HG02571 (cell line): ENCODE measurements around the gene ZNF3.

Source experiments
- ATAC-seq: cut with Tn5 transposase; IDR thresholded peaks from one replicate; pipeline ENCODE4 v1.9.1; 2021; ENCODE audit warnings: mild to moderate bottlenecking, moderate library complexity; ENCODE audit not compliant: unreplicated experiment

The ZNF3 gene

GRCh38 chr7:100088621-100089457 is 7.3 kb upstream of the ZNF3 start, which contains the start of gene COPS6:
Gene COPS6 (plus strand): TSS chr7:100088969. CDS start chr7:100088991, 22 bp downstream.
- no peak for ATAC-seq

- no peak for ATAC-seq
These were observed 6.6 kb upstream of the ZNF3 start for GRCh38 chr7:100088095-100088620.

GRCh38 chr7:100087055-100087750 is 5.7 kb upstream of the ZNF3 start:
- ATAC-seq: no peak

DNA sequence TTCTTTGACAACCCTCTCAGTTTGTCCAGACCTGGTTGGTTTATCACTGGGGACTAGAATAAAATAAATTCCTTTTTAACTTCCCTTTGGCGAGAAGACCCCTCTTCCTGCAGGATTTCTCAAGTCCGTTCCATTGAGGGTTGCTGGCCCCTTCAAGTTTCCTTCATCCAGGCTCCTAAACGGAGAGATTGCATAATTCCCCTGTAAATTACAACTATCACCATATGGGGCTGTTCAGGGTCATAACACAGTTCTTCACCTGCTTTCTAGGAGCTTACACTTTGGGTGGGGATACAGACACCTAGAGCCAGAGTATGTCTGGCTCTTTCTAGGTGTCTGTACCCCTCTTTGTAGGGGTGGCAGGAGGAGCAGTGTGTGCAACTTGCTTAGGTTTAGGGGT is 4.0 kb upstream of the ZNF3 start:
- no peak for ATAC-seq

- no peak for ATAC-seq
These were observed 1.5 kb upstream of the ZNF3 start for GRCh38 chr7:100082978-100083377.

- ATAC-seq: no peak
These were observed 502 bp downstream of the ZNF3 start for GRCh38 chr7:100080907-100081534.

DNA sequence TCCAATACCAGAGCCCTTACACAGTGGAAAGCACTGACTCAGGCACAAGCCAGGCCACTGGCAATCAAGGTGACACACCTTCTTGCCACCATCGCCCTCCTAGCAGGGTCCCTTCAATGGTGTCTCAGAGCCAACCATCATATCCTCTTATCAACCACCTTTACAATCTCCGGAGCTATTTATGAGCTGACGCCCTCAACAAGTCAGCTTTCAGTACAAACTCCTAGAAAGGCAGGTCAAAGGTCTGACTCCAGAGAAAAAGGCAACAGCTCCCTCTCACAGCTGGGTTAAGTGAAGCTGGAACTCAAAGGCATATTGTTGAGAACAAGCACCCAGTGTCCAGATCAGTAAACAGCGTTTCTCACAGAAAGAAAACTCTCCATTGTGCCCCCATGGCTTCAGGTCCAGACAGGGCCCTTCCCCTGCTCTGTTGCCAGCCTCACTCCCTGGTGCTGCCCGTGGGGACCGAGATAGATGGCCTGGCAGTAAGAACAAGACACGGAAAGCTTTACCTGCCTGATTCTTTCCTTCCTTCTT is 2.4 kb downstream of the ZNF3 start:
- ATAC-seq: no peak

- ATAC-seq: no peak
These were observed 4.3 kb downstream of the ZNF3 start for GRCh38 chr7:100077205-100077604.

- ATAC-seq: no peak
These were observed 6.1 kb downstream of the ZNF3 start for GRCh38 chr7:100075418-100075817.

GRCh38 chr7:100074841-100075240 is 6.7 kb downstream of the ZNF3 start:
- no peak for ATAC-seq

GRCh38 chr7:100072462-100072861 is 9.1 kb downstream of the ZNF3 start:
- ATAC-seq: no peak

DNA sequence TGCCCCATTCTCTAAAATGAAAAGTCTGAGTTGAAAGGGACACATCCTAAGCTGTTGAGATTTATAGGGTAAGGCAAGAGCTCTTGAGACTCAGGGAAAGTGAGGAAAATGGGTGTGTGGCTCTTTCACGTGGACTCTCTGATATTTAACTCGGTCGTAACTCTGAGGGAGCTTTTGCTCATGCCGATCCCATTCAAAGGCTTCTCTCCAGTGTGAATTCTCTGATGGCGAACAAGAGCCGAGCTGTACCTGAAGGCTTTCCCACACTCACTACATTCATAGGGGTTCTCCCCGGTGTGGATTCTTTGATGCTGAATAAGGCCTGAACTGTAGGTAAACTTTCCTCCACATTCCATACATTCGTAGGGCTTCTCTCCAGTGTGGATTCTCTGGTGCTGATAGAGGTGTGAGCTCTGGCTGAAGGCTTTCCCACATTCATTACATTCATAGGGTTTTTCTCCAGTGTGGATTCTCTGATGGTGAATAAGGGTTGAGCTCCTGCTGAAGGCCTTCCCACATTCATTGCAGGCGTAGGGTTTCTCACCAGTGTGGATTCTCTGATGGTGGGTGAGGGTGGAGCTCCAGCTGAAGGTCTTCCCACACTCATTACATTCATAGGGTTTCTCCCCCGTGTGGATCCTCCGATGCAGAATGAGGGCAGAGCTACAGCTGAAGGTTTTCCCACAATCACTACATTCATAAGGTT is 10.4 kb downstream of the ZNF3 start:
- ATAC-seq: no peak

GRCh38 chr7:100069991-100070390 is 11.5 kb downstream of the ZNF3 start:
- ATAC-seq: no peak

DNA sequence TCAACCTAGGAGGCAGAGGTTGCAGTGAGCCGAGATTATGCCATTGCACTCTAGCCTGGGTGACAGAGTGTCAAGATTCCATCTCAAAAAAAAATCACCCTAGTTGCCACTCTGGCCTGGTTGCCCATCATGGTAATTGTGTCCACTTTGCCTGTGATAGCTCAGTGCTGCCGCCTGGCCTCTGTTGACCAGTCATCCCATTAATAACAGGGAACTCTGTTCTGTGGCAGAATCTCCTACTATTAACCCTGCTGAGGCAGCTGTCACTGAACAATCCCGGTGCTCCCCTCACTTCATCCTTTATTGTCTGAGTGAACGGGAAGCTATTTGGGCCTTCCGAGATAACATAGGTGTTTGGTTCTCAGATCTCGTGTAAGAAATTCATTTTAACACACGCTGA is 14.6 kb downstream of the ZNF3 start:
- ATAC-seq: no peak

- no peak for ATAC-seq
These were observed 15.9 kb downstream of the ZNF3 start for GRCh38 chr7:100065452-100066186.

DNA sequence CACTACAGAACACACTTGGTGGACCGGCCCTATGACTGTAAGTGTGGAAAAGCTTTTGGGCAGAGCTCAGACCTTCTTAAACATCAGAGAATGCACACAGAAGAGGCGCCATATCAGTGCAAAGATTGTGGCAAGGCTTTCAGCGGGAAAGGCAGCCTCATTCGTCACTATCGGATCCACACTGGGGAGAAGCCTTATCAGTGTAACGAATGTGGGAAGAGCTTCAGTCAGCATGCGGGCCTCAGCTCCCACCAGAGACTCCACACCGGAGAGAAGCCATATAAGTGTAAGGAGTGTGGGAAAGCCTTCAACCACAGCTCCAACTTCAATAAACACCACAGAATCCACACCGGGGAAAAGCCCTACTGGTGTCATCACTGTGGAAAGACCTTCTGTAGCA is 17.4 kb downstream of the ZNF3 start:
- ATAC-seq: no peak

DNA sequence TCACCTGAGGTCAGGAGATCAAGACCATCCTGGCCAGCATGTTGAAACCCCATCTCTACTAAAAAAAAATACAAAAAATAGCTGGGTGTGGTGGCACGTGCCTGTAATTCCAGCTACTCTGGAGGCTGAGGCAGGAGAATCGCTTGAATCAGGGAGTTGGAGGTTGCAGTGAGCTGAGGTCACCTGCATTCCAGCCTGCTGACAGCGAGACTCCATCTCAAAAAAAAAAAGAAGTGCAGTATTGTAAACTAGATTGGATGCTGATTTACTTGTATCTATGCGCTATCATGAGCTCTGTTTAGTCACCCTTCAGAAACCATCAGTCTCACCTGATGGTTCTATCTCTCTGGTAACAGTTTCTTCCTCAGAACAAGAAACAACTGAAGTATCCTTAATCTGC is 18.1 kb downstream of the ZNF3 start:
- no peak for ATAC-seq

- no peak for ATAC-seq
These were observed 19.9 kb downstream of the ZNF3 start for GRCh38 chr7:100061518-100062193.

- ATAC-seq: no peak
These were observed 22.2 kb downstream of the ZNF3 start for GRCh38 chr7:100059251-100059739.
